KBM-7 (cell line): ENCODE measurements around the gene PAOX.
"Not testable (repeated sequence)": the region's sequence is repeated elsewhere in the genome, so short reads cannot be mapped to it uniquely, and the experiment has no call there.

Experiments
- DNase-seq: peaks from one replicate; pipeline ENCODE4 v3.0.0-alpha.2; 2015
- in situ Hi-C: fragments of 300-500 bp; cut with MboI; formaldehyde crosslinking; loops from 2 replicates; pipeline ENCODE4 v1.14.3; 2020; ENCODE audit warnings: low sequenced_read_pairs, low pct_unique_long_range_greater_than_20kb, mixed read lengths

PAOX gene

GRCh38 chr10:133421336-133422222, 42.5 kb downstream of the PAOX start:
- in situ Hi-C loops = no loop called here
- DNase-seq = no peak

- DNase-seq = no peak
- in situ Hi-C loops = no loop called here
Observed at GRCh38 chr10:133422223-133422806, 43.3 kb downstream of the PAOX start.

- in situ Hi-C loops = no loop called here
- DNase-seq = no peak
Observed at GRCh38 chr10:133422807-133423771, 44.0 kb downstream of the PAOX start.

GRCh38 chr10:133424102-133424501, 45.0 kb downstream of the PAOX start:
- DNase-seq, in situ Hi-C loops: not testable (repeated sequence)

GRCh38 chr10:133424601-133425000, 45.5 kb downstream of the PAOX start, which contains the start of gene SPRN:
Gene SPRN (minus strand): TSS chr10:133424625. CDS start chr10:133423681, 944 bp downstream.
- DNase-seq, in situ Hi-C loops: not testable (repeated sequence)

GRCh38 chr10:133429571-133429970, 50.5 kb downstream of the PAOX start:
- in situ Hi-C loops, DNase-seq: not testable (repeated sequence)

- in situ Hi-C loops, DNase-seq: not testable (repeated sequence)
Observed at GRCh38 chr10:133431888-133432613, 53.0 kb downstream of the PAOX start.

GRCh38 chr10:133432789-133433188, 53.7 kb downstream of the PAOX start:
- in situ Hi-C loops, DNase-seq: not testable (repeated sequence)

- in situ Hi-C loops = no loop called here
- peak; percentile 83 for DNase-seq
Observed at GRCh38 chr10:133438711-133439273, 59.7 kb downstream of the PAOX start.

GRCh38 chr10:133439517-133440461, 60.7 kb downstream of the PAOX start:
- in situ Hi-C loops = no loop called here
- DNase-seq = no peak

GRCh38 chr10:133440633-133441285, 61.7 kb downstream of the PAOX start:
- in situ Hi-C loops = no loop called here
- DNase-seq = no peak
